ENCODE data around the gene SPATA13. TPM values are rescaled to one million over a fixed set of nuclear protein-coding genes. Genes with fewer than 3 reads are reported as not detected.

Gene SPATA13
- total and polyA plus RNA-seq, 10 of the 15 experiments (the other 5 are each of a cell fraction or from before 2014, with no cell fraction given), result 2.4 to 11.1 (median 10.2) TPM

GRCh38 chr13:24254146-24254841, 93.8 kb downstream of the SPATA13 start:
- no peak overlapping the region; the same call in 1 of the 2 replicates for H3K27ac ChIP-seq (ENCODE audit: control insufficient read depth, insufficient read depth)
- no peak for ATAC-seq
- peaks cover 11% of the 10 kb centered on the region for H3K4me1 ChIP-seq (ENCODE audit: control insufficient read depth, insufficient read depth, low read length)
- no peaks in the 10 kb centered on the region for H3K9me3 ChIP-seq (replicated peaks; ENCODE audit: control insufficient read depth, insufficient read depth, low read length)
- no TSS peak for BruUV-seq (replicated peaks)
- no peak overlapping the region for H3K4me3 ChIP-seq
- FAIRE-seq, result no peak
- no peak overlapping the region for H3K9ac ChIP-seq (ENCODE audit: control insufficient read depth, insufficient read depth, low read length)
- POLR2A ChIA-PET, result interaction anchor here (0.6 kb wide), 1 partner anchor 15 kb away, joined by 3 read pairs; no protein-coding TSS in a partner anchor
- RAD21 ChIA-PET (ENCODE audit: unreplicated experiment), result no interaction called here
- intact Hi-C loops (cut with micrococcal nuclease; ENCODE audit: unreplicated experiment) (no loop called here), in situ Hi-C loops (cut with MboI) (no loop called here)
- DNase-seq (ENCODE audit: low read depth, low spot score), result no peak
- SMC1A ChIA-PET (ENCODE audit: uncharacterized antibody, unreplicated experiment), result interaction anchor here (0.6 kb wide), 1 partner anchor 605 kb away, joined by 3 read pairs; no protein-coding TSS in a partner anchor
- H2AFZ ChIP-seq (ENCODE audit: control insufficient read depth, low read depth, low read length), result peak overlapping the region; percentile 76
- no peaks in the 10 kb centered on the region for H3K36me3 ChIP-seq (ENCODE audit: control insufficient read depth in 2 of 2, insufficient read depth in 2 of 2, low read length in 1 of 2)
- CTCF ChIA-PET, result interaction anchor here (1.3 to 1.4 kb wide), 2 partner anchors 21 to 26 kb away, joined by 3 to 4 read pairs; no protein-coding TSS in a partner anchor
- TF ChIP-seq NFXL1 (IDR thresholded peaks at IDR 0.05; ENCODE audit: borderline replicate concordance) (no peak), DPF2 (IDR thresholded peaks at IDR 0.05) (no peak), PBX3 (IDR thresholded peaks at IDR 0.05; ENCODE audit: insufficient replicate concordance, low read depth, low read length) (no peak), KAT2A (conservative IDR thresholded peaks at IDR 0.05; ENCODE audit: control insufficient read depth, low read depth, low read length) (no peak), NR2F1 (conservative IDR thresholded peaks at IDR 0.05) (no peak), RUNX3 (IDR thresholded peaks at IDR 0.05; ENCODE audit: low read length) (0 out of 2 replicates have a peak, but pooled peaks have one; percentile 20), PRDM15 (CRISPR knock-in tag; IDR thresholded peaks at IDR 0.05) (no peak), RB1 (IDR thresholded peaks at IDR 0.05; ENCODE audit: borderline replicate concordance) (no peak)
- H3K4me2 ChIP-seq (ENCODE audit: control insufficient read depth, insufficient read depth), result no peak overlapping the region; the same call in 1 of the 2 replicates
- no peaks in the 10 kb centered on the region for H3K79me2 ChIP-seq (ENCODE audit: control insufficient read depth, insufficient read depth, low read length)
- no peaks in the 10 kb centered on the region for H3K27me3 ChIP-seq (replicated peaks in 1 of 2; ENCODE audit: control insufficient read depth in 2 of 2, insufficient read depth in 2 of 2, low read length in 1 of 2)
- 38% methylated on average over 10 of the region's 10 CpGs for WGBS (ENCODE audit: insufficient coverage, insufficient replicate concordance, low lambda C conversion rate, missing lambda C conversion rate)
- no peaks in the 10 kb centered on the region for H4K20me1 ChIP-seq (ENCODE audit: control insufficient read depth, insufficient read depth)

All from GM12878 (cell line).